Embryonic facial prominence (tissue), 1 donor: ENCODE data around the gene PGS1.

ENCODE experiments used
- DNase-seq: peaks from one replicate; pipeline ENCODE4 v3.0.0-alpha.2; 2016; ENCODE audit errors: extremely low spot score

The PGS1 gene

DNA sequence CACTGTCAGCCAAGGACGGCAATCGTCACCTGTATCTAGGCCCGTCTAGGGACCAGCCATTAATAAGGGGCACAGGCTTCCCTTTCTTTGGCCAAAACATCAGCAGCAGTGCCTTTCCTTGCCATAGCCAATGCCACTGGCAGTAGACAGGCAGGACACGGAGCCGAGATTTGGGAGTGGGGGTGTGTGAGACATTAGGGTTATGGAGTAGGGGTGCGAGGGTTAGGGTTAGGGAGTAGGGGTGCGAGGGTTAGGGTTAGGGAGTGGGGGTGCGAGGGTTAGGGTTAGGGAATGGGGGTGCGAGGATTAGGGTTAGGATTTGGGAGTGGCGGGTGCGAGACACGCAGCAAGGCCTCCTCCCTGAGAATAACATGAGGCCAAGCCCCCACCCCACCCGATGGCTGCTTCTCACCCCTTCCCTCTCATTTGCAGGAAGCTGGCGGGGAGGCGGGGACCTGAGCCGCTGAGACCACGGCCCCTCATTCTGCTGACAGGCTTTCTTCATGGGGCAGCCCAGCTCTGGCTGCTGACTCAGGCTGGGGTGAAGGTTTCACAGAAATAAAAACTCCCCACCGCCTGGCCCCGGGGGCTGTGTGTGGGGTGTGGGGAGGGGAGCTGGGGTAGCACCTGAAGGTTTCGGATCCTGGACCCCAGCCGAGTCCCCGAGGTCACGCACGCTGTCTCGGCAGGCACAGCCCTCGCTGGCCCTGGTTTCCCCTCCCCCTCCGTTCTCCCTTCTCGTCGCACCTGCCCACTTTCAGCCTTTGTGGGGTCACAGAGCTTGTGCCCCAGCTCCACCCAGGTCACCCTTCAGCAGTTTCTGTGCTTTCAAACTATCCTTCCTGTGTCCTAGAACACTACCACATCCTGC is 93.8 kb downstream of the PGS1 start:
- no peak for DNase-seq

DNA sequence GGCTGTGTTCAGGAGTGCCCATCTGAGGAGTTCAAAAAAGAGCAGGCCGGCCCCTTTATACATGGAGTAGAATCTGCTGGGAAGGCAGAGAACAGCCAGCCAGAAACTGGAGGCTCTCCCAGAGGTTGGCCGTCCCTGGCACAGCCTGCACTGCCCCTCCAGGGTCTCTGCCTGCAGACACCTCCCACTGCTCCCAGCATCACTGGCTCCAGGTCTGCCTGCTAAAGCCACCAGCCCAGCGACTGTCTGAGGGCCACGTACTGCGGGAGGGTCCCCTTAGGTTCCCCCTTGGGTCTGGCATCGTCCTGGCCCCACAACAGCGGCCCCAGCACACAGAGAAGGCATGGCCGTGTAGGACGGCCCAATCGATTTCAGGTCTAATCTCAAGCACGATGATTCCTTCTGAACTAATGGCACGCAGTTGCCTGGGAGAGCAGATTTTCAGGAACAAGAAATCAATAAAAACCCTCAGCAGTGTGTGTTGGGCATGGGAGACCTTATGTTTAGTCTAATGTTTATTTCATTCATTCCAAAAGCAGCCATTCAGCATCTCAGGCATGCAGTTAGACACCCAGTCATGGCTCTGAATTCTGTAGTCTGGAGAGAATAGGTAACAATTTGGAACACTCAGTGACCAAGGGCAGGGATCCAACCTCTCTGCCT is 95.6 kb downstream of the PGS1 start:
- DNase-seq, result no peak
